HEK293 (cell line): Measurements from ENCODE around the gene BCL2L11.

Experiments
- CTCF ChIA-PET: fragments of 350-600 bp; formaldehyde crosslinking; extraction: SDS; loops from one replicate; lab custom pipeline; 2021; ENCODE audit warnings: antibody characterized with exemption; lab: Yijun Ruan, JAX
- POLR2A ChIA-PET: fragments of 300-600 bp; formaldehyde crosslinking; extraction: SDS; loops from one replicate; lab custom pipeline; 2020; ENCODE audit warnings: antibody characterized with exemption, inconsistent platforms; lab: Yijun Ruan, JAX
- H3K27ac ChIP-seq: fragments of 200-500 bp; sonication (Bioruptor generic); 2 replicates; pipeline ENCODE4 v1.5.1; 2014; ENCODE audit warnings: low read depth, low read length, control low read depth, inconsistent platforms; ENCODE audit errors: extremely low read depth
- H3K36me3 ChIP-seq, 2 experiments: fragments of 200-500 bp in 1 of 2; sonication (Bioruptor generic) in 1 of 2; 1 replicate in 1 of 2; 2 replicates in 1 of 2; pipeline ENCODE4 v1.5.1; 2014 to 2017; ENCODE audit warnings: inconsistent platforms in 2 of 2, low read length in 2 of 2; ENCODE audit not compliant: control insufficient read depth in 2 of 2, insufficient read depth in 1 of 2
- H3K4me1 ChIP-seq: fragments of 200-500 bp; sonication (Bioruptor generic); 2 replicates; pipeline ENCODE4 v1.5.1; 2014; ENCODE audit warnings: mild to moderate bottlenecking, low read length, inconsistent platforms; ENCODE audit not compliant: control insufficient read depth, insufficient read depth
- H3K4me3 ChIP-seq: 2 replicates; pipeline ENCODE4 v1.5.1; 2011; ENCODE audit warnings: low read depth, mild to moderate bottlenecking, control low read depth, low read length, moderate library complexity
- H3K9me3 ChIP-seq: fragments of 200-500 bp; sonication (Bioruptor generic); 2 replicates; pipeline ENCODE4 v1.5.1; 2014; ENCODE audit warnings: low read depth, low read length, inconsistent platforms; ENCODE audit not compliant: control insufficient read depth, insufficient read depth
- GLIS2 ChIP-seq: fragments of 450-650 bp; formaldehyde crosslinking; IDR thresholded peaks from 2 replicates; pipeline ENCODE4 v1.5.1; 2016; ENCODE audit warnings: missing biosample characterization, missing genetic modification characterization
- PRDM1 ChIP-seq: fragments of 450-650 bp; formaldehyde crosslinking; IDR thresholded peaks from 2 replicates; pipeline ENCODE4; 2016; ENCODE audit warnings: missing biosample characterization, missing genetic modification characterization
- SALL2 ChIP-seq: fragments of 450-650 bp; formaldehyde crosslinking; IDR thresholded peaks from 2 replicates; pipeline ENCODE4 v1.5.0; 2017; ENCODE audit warnings: missing biosample characterization, mild to moderate bottlenecking, missing genetic modification characterization, borderline replicate concordance
- ZFHX2 ChIP-seq: fragments of 450-650 bp; formaldehyde crosslinking; conservative IDR thresholded peaks from 2 replicates; pipeline ENCODE4 v1.5.1; 2016; ENCODE audit warnings: missing biosample characterization, missing genetic modification characterization
- ZIC2 ChIP-seq: fragments of 450-650 bp; formaldehyde crosslinking; IDR thresholded peaks from 2 replicates; pipeline ENCODE4 v1.5.1; 2016; ENCODE audit warnings: missing biosample characterization, missing genetic modification characterization
- ZNF175 ChIP-seq: fragments of 450-650 bp; formaldehyde crosslinking; IDR thresholded peaks from 2 replicates; pipeline ENCODE4 v1.5.1; 2016; ENCODE audit warnings: missing biosample characterization, missing genetic modification characterization
- ZNF221 ChIP-seq: fragments of 450-650 bp; formaldehyde crosslinking; IDR thresholded peaks from 2 replicates; pipeline ENCODE4 v1.5.1; 2017; ENCODE audit warnings: missing biosample characterization, missing genetic modification characterization, borderline replicate concordance
- ZNF266 ChIP-seq: fragments of 450-650 bp; formaldehyde crosslinking; IDR thresholded peaks from 2 replicates; pipeline ENCODE4 v1.5.1; 2016; ENCODE audit warnings: missing biosample characterization, missing genetic modification characterization, low read depth
- ZNF280D ChIP-seq: fragments of 450-650 bp; formaldehyde crosslinking; IDR thresholded peaks from 2 replicates; pipeline ENCODE4 v1.5.1; 2016; ENCODE audit warnings: missing biosample characterization, missing genetic modification characterization
- ZNF362 ChIP-seq: fragments of 450-650 bp; formaldehyde crosslinking; IDR thresholded peaks from 2 replicates; pipeline ENCODE4 v1.5.1; 2016; ENCODE audit warnings: missing biosample characterization, missing genetic modification characterization
- ZNF416 ChIP-seq: fragments of 450-650 bp; formaldehyde crosslinking; IDR thresholded peaks from 2 replicates; pipeline ENCODE4 v1.5.1; 2016; ENCODE audit warnings: missing biosample characterization, missing genetic modification characterization
- ZNF530 ChIP-seq: fragments of 450-650 bp; formaldehyde crosslinking; IDR thresholded peaks from 2 replicates; pipeline ENCODE4 v1.5.1; 2016; ENCODE audit warnings: low read depth, missing biosample characterization, missing genetic modification characterization
- ZNF549 ChIP-seq: fragments of 450-650 bp; IDR thresholded peaks from 2 replicates; pipeline ENCODE4 v1.5.1; 2018; ENCODE audit warnings: missing biosample characterization, missing genetic modification characterization, mild to moderate bottlenecking, inconsistent platforms, moderate library complexity
- ZNF600 ChIP-seq: fragments of 450-650 bp; formaldehyde crosslinking; IDR thresholded peaks from 2 replicates; pipeline ENCODE4 v1.5.1; 2016; ENCODE audit warnings: missing biosample characterization, missing genetic modification characterization
- ZNF629 ChIP-seq: fragments of 450-650 bp; formaldehyde crosslinking; IDR thresholded peaks from 2 replicates; pipeline ENCODE4 v1.5.1; 2017; ENCODE audit warnings: missing biosample characterization, missing genetic modification characterization
- ZNF792 ChIP-seq: fragments of 450-650 bp; formaldehyde crosslinking; IDR thresholded peaks from 2 replicates; pipeline ENCODE4 v1.5.1; 2016; ENCODE audit warnings: missing biosample characterization, missing genetic modification characterization
- TF ChIP-seq, protein P1 (sequence below): fragments of 450-650 bp; formaldehyde crosslinking; IDR thresholded peaks from 2 replicates; pipeline ENCODE4 v1.5.1; 2016; ENCODE audit warnings: missing biosample characterization, missing genetic modification characterization

The BCL2L11 gene

DNA sequence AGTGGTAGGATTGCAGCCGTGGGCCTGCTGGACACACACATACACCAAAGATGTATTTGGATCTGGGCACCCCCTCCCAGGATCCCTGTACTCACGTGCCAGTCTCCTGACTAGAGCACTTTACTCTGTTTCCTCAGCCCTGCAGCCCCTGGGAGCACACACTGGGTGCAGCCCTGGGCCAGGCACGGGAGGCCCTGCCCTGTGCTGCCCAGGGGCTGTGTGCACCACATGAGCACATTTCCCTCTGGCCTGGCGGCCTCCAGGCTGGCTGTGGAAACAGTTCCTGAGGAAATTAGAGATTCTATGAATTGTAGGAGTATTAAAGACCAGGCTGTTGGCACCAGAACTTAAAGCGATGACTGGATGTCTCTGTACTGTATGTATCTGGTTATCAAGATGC lies 45.4 kb downstream of the BCL2L11 start (continued):
- TF ChIP-seq ZNF530 (tag by site-specific recombination) (no peak), ZNF266 (tag by site-specific recombination) (no peak), SALL2 (tag by site-specific recombination) (no peak)

DNA sequence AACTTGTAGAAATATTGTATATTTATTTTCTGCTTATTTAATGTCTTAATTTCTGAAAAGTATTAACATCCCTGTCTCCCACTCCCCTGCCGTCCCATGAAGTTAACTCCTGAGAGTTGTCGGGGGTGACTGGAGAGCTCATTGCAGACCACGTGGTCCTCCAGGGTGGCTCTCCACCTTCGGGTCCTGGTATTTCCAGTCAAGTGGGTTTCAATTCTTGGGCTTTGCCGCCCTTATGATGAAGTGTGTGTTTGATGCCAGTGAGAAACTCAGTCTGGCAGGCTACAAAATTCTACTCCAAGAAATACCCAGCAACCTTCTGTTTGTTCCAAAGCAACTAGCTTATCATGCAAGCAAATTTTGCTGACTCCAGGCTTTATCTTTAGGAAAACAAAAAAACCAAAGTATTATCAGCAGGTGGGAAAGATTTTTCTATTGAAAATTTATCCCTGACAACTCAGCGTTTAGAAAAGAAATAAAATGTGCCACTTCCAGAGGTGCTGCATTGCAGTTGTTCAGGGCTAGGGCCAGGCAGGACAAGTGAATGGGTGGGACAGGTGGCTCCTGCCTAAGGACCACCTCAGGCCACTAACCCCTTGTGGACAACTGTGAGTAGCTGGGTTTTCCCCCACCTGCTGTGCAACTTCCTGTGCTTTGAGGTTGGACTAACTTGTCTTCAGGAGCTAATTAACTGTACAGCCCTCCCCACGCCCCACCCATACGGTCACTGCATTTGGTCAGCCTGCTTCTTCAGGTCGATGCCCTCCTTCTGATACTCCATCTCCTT lies 46.6 kb downstream of the BCL2L11 start:
- ChIA-PET POLR2A (interaction anchor here (1.1 kb wide), 1 partner anchor 46 kb away, joined by 4 read pairs; the partner anchor contains the start of gene BCL2L11), CTCF (no interaction called here)
- Histone ChIP-seq H3K4me1 (peaks cover 29% of the 10 kb centered on the region), H3K36me3 (peaks cover 4 to 36% of the 10 kb centered on the region in 2 experiments; a peak in 1 of 3 replicates), H3K9me3 (no peaks in the 10 kb centered on the region), H3K4me3 (no peak overlapping the region), H3K27ac (no peak overlapping the region)
- TF ChIP-seq ZNF600 (tag by site-specific recombination), result no peak
- peak; percentile 39; the same call in 1 of the 2 replicates for TF ChIP-seq ZIC2
- 0 out of 2 replicates have a peak, but pooled peaks have one; percentile 18 for TF ChIP-seq GLIS2 (tag by site-specific recombination)

- peaks cover 23% of the 10 kb centered on the region for H3K4me1 ChIP-seq
- CTCF ChIA-PET, result no interaction called here
These were observed 47.1 kb downstream of the BCL2L11 start for GRCh38 chr2:111167863-111168162.

DNA sequence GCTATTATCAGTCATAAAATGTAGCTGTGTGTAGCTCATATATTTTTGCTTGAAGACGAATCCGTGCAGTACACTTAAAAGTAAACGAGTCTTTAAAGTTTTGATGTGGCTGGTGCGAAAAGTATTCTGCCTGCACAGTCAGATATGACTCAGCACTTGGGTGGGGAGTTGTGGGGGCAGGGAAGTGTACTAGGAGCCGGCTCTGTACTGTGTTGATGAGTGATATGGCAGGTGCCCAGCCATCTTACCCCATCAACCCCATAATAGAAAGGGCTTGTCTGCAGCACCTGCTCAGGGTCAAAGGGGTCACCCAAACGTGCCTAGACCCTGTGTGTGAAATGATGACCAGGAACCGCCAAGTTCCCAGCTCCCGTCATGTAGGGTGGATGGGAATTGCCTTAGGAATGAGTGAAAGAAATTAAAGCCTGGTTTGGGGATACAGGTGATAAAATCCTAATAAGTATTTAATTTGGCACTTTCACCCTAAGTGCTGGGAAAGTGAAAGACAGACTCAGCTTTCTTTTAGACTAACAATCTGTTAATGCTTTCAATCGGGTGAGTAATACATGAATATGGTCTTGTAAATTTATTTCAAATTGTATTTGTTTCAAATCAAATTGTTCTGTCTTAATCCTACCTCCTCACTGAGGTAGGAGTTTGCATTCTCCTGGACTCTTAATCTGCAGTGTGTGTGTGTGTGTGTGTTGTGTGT lies 48.0 kb downstream of the BCL2L11 start:
- TF ChIP-seq ZNF416 (no peak), ZFHX2 (tag by site-specific recombination) (0 out of 2 replicates have a peak, but pooled peaks have one; percentile 6), ZNF280D (tag by site-specific recombination) (no peak), PRDM1 (tag by site-specific recombination) (peak; percentile 59)
- Histone ChIP-seq H3K4me3 (no peak overlapping the region), H3K9me3 (no peaks in the 10 kb centered on the region), H3K36me3 (peaks cover 4 to 29% of the 10 kb centered on the region in 2 experiments; a peak in 1 of 3 replicates), H3K4me1 (peaks cover 17% of the 10 kb centered on the region), H3K27ac (no peak overlapping the region)
- POLR2A ChIA-PET, result interaction anchor here (1.6 kb wide), 1 partner anchor 48 kb away, joined by 3 read pairs; the partner anchor contains the start of gene BCL2L11
- CTCF ChIA-PET, result no interaction called here

More at GRCh38 chr2:111167863-111168162, 47.1 kb downstream of the BCL2L11 start:
- POLR2A ChIA-PET, result interaction anchor here (1.1 kb wide), 1 partner anchor 47 kb away, joined by 4 read pairs; the partner anchor contains the start of gene BCL2L11
- no peak overlapping the region for H3K4me3 ChIP-seq
- TF ChIP-seq ZNF792 (tag by site-specific recombination) (no peak), ZIC2 (peak; percentile 5; the same call in 1 of the 2 replicates)
- no peak overlapping the region for H3K27ac ChIP-seq
- H3K9me3 ChIP-seq, result no peaks in the 10 kb centered on the region
- H3K36me3 ChIP-seq, result peaks cover 4 to 33% of the 10 kb centered on the region in 2 experiments; a peak in 1 of 3 replicates

GRCh38 chr2:111169268-111169667 lies 48.6 kb downstream of the BCL2L11 start:
- no peaks in the 10 kb centered on the region for H3K9me3 ChIP-seq
- POLR2A ChIA-PET, result interaction anchor here (1.6 kb wide), 1 partner anchor 48 kb away, joined by 3 read pairs; the partner anchor contains the start of gene BCL2L11
- peaks cover 17% of the 10 kb centered on the region for H3K4me1 ChIP-seq
- H3K36me3 ChIP-seq, result peaks cover 4 to 24% of the 10 kb centered on the region in 2 experiments; a peak in 1 of 3 replicates
- H3K4me3 ChIP-seq, result no peak overlapping the region
- CTCF ChIA-PET, result no interaction called here
- no peak overlapping the region for H3K27ac ChIP-seq
- TF ChIP-seq ZNF549 (tag by site-specific recombination) (no peak), ZNF221 (tag by site-specific recombination) (no peak), ZNF175 (tag by site-specific recombination) (no peak), ZNF629 (tag by site-specific recombination) (no peak), PRDM1 (tag by site-specific recombination) (no peak), ZNF362 (no peak)
- TF ChIP-seq, protein P1, sequence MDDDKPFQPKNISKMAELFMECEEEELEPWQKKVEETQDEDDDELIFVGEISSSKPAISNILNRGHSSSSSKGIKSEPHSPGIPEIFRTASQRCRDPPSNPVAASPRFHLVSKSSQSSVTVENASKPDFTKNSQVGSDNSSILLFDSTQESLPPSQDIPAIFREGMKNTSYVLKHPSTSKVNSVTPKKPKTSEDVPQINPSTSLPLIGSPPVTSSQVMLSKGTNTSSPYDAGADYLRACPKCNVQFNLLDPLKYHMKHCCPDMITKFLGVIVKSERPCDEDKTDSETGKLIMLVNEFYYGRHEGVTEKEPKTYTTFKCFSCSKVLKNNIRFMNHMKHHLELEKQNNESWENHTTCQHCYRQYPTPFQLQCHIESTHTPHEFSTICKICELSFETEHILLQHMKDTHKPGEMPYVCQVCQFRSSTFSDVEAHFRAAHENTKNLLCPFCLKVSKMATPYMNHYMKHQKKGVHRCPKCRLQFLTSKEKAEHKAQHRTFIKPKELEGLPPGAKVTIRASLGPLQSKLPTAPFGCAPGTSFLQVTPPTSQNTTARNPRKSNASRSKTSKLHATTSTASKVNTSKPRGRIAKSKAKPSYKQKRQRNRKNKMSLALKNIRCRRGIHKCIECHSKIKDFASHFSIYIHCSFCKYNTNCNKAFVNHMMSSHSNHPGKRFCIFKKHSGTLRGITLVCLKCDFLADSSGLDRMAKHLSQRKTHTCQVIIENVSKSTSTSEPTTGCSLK, result no peak
